Measurements from ENCODE around the gene INTS7.

The INTS7 gene

GRCh38 chr1:212035123-212035834, at the start of gene INTS7, which contains the start of gene DTL:
Gene INTS7 (minus strand): TSS chr1:212035557. CDS start chr1:212035437, 120 bp downstream.
Gene DTL (plus strand): TSS chr1:212035748. CDS start chr1:212035891, 143 bp downstream.
- peak; percentile 97 for DNase-seq

GRCh38 chr1:212082765-212083406, 47.5 kb upstream of the INTS7 start:
- DNase-seq: no peak

- DNase-seq: no peak
Observed at GRCh38 chr1:212078826-212079225, 43.5 kb upstream of the INTS7 start.

- no peak for DNase-seq
Observed at GRCh38 chr1:212077028-212077427, 41.7 kb upstream of the INTS7 start.

DNA sequence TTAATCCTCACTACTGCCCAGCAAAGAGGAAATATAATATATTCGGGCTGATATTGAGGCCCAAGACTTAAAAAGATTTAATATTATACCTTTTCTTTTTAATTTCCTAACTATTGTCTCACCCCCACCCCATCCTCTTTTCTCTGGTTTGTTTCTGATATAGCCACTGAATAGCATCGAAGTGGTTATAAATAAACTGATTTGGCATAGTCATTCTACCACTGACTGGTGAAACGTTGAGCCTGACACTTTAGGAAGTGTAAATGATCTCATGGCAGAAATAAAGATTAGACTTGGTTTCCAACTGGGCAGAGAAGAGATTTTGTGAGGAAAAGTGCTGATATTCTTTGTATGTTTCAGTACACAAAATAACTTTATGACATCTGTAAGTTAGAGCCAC, 39.5 kb upstream of the INTS7 start:
- no peak for DNase-seq

GRCh38 chr1:212074313-212074712, 39.0 kb upstream of the INTS7 start:
- DNase-seq: no peak

DNA sequence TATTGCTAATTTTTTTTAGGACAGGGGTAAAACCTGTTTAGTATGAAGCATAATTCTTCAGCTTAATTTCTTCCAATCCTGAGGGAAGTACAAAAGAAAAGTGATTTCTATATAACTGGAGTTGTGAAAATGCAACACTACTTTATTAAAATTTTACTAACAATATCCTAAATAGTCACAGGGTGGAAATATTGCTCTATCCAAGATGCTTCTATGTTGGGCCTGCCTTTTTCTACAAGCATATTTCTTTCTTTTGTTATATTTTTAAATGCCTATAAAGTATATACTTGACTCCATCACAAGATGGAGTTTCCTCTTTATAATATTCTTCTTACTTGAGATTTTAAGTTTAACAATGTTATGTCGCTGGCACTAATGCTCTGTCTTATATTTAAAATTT, 38.1 kb upstream of the INTS7 start:
- no peak for DNase-seq

- DNase-seq: no peak
Observed at GRCh38 chr1:212072047-212072446, 36.7 kb upstream of the INTS7 start.

- no peak for DNase-seq
Observed at GRCh38 chr1:212070720-212071302, 35.5 kb upstream of the INTS7 start.

GRCh38 chr1:212067787-212068186, 32.4 kb upstream of the INTS7 start:
- no peak for DNase-seq

- no peak for DNase-seq
Observed at GRCh38 chr1:212062832-212063438, 27.6 kb upstream of the INTS7 start.

- DNase-seq: no peak
Observed at GRCh38 chr1:212060632-212061472, 25.5 kb upstream of the INTS7 start.

DNA sequence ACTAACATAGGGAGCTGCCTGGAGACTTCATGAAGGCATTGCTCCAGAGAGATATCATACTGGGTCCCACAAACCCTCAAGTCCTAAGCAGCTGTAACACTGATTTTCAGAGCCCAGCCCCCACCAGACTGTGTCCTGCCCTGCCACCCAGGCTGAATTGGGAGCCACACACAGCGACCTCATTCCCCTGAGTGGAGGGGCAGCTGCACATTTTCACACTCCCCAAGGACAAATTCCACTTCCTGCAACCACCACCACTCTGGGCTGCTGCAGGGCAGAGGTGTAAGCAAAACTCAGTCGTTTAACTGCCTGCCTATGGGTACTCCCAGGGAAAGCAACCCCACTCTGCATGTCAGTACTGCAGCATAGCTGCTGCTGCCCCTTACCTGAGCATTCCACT, 20.0 kb upstream of the INTS7 start:
- DNase-seq: no peak

DNA sequence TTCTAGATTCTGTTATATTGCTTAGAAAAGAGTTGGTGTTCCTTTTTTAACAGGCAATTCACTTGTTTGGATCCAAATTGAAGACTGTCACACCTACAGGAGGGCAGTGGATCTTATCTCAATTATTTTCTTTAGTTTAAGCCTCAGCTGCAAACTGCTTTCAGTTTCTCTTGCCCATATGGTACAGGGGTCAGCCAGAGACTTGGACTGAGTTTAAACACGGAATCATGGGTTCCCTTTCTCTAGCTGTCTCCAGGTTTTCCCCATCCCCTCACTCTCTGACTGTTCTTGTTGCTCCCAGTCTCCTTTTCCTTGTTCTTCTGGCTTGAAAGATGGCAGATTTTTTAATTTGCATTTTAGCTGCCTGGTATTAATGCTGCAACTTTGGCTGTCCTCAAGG, 18.6 kb upstream of the INTS7 start:
- DNase-seq: no peak

- no peak for DNase-seq
Observed at GRCh38 chr1:212045981-212046380, 10.6 kb upstream of the INTS7 start.

- DNase-seq: no peak
Observed at GRCh38 chr1:212044851-212045250, 9.5 kb upstream of the INTS7 start.

- no peak for DNase-seq
Observed at GRCh38 chr1:212042436-212042835, 7.1 kb upstream of the INTS7 start.

- no peak for DNase-seq
Observed at GRCh38 chr1:212040629-212041412, 5.5 kb upstream of the INTS7 start.

- no peak for DNase-seq
Observed at GRCh38 chr1:212039622-212040021, 4.3 kb upstream of the INTS7 start.

DNA sequence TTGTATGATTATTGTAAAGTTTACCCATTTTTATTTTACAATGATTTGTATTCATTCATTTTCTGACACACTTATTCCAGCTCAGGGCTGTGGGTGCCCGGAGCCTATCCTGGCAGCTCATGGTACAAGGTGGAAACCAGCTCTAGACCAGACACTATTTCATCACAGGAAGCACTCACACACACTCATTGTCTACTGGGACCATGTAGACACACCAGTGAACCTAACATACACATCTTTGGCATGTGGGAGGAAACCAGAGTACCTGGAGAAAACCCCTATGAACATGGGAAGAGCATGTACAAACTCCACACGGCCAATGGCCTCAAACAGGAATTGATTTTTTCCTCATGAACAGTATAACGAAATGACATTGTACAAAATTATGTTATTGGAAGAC, 2.5 kb upstream of the INTS7 start:
- no peak for DNase-seq

- no peak for DNase-seq
Observed at GRCh38 chr1:212035835-212036605, 663 bp upstream of the INTS7 start.

All from activated effector memory CD4-positive, alpha-beta T cell treated with Interleukin-2 at 50 U/mL for 16 hours (primary cell).